HG02885 (cell line): ENCODE data around the gene AFDN.

Experiments used
- ATAC-seq: cut with Tn5 transposase; IDR thresholded peaks from one replicate; pipeline ENCODE4 v1.9.1; 2021; ENCODE audit warnings: mild to moderate bottlenecking; ENCODE audit not compliant: unreplicated experiment, poor library complexity

AFDN gene

GRCh38 chr6:167826896-167827582 is at the start of gene AFDN:
TSS of gene AFDN (plus strand) at chr6:167826911. CDS start at chr6:167827133, 222 bp downstream.
- peak; percentile 49 for ATAC-seq

- no peak for ATAC-seq
These were observed 48.1 kb upstream of the AFDN start for GRCh38 chr6:167778497-167779128.

GRCh38 chr6:167779129-167779992 is 47.4 kb upstream of the AFDN start:
- no peak for ATAC-seq

- no peak for ATAC-seq
These were observed 46.6 kb upstream of the AFDN start for GRCh38 chr6:167779993-167780655.

- ATAC-seq = no peak
These were observed 45.5 kb upstream of the AFDN start for GRCh38 chr6:167781066-167781767.

- ATAC-seq = no peak
These were observed 44.8 kb upstream of the AFDN start for GRCh38 chr6:167781868-167782267.

- no peak for ATAC-seq
These were observed 43.8 kb upstream of the AFDN start for GRCh38 chr6:167782698-167783517.

- no peak for ATAC-seq
These were observed 39.6 kb upstream of the AFDN start for GRCh38 chr6:167786853-167787675.

GRCh38 chr6:167787896-167788562 is 38.7 kb upstream of the AFDN start:
- no peak for ATAC-seq

GRCh38 chr6:167788563-167788903 is 38.2 kb upstream of the AFDN start:
- no peak for ATAC-seq

GRCh38 chr6:167789358-167789757 is 37.4 kb upstream of the AFDN start:
- ATAC-seq = no peak

- ATAC-seq = no peak
These were observed 35.5 kb upstream of the AFDN start for GRCh38 chr6:167791091-167791779.

GRCh38 chr6:167791780-167792478 is 34.8 kb upstream of the AFDN start:
- ATAC-seq = no peak

GRCh38 chr6:167793421-167793820 is 33.3 kb upstream of the AFDN start:
- no peak for ATAC-seq

- ATAC-seq = no peak
These were observed 32.3 kb upstream of the AFDN start for GRCh38 chr6:167794161-167795157.
